GM12878 (cell line): Measurements from ENCODE around the gene C3orf20. TPM values are rescaled to one million over a fixed set of nuclear protein-coding genes. Genes with fewer than 3 reads are reported as not detected.

Experiments used
- ATAC-seq: fragments of 200-7000 bp; cut with Tn5 transposase; 3 replicates; pipeline ENCODE4 v1.9.1; 2020; ENCODE audit warnings: mild to moderate bottlenecking, moderate library complexity
- BruUV-seq: library from RNA; stranded (reverse); fragments of 400-500 nt; replicated peaks from 2 replicates; lab custom pipeline; 2021; lab: Mats Ljungman, UMichigan
- CTCF ChIA-PET: fragments of 300-600 bp; sonication (Branson Sonifier 250); formaldehyde crosslinking; extraction: SDS; loops from one replicate; lab custom pipeline; 2021; ENCODE audit warnings: inconsistent platforms; lab: Yijun Ruan, JAX
- POLR2A ChIA-PET: fragments of 350-600 bp; formaldehyde crosslinking; extraction: SDS; loops from one replicate; lab custom pipeline; 2021; ENCODE audit warnings: inconsistent platforms; lab: Charles Lee
- RAD21 ChIA-PET: fragments of 300-600 bp; sonication (Branson Sonifier 250); formaldehyde crosslinking; loops from one replicate; lab custom pipeline; 2023; ENCODE audit warnings: antibody characterized with exemption; ENCODE audit not compliant: unreplicated experiment; lab: Charles Lee
- SMC1A ChIA-PET: fragments of 300-600 bp; sonication (Branson Sonifier 250); formaldehyde crosslinking; loops from one replicate; lab custom pipeline; 2023; ENCODE audit not compliant: unreplicated experiment, uncharacterized antibody; lab: Charles Lee
- DNase-seq: peaks from one replicate; pipeline ENCODE4 v3.0.0-alpha.2; 2011; ENCODE audit warnings: low read depth, low spot score
- FAIRE-seq: peaks from 3 replicates; lab custom pipeline; 2011; peaks lifted over from hg19 to GRCh38; lab: Jason Lieb, UNC
- H2AFZ ChIP-seq: 2 replicates; pipeline ENCODE4 v1.6.0; 2011; ENCODE audit warnings: low read depth, low read length, control low read depth; ENCODE audit not compliant: control insufficient read depth
- H3K27ac ChIP-seq: 2 replicates; pipeline ENCODE4 v1.5.1; 2011; ENCODE audit warnings: control low read depth; ENCODE audit not compliant: control insufficient read depth, insufficient read depth
- H3K27me3 ChIP-seq, 2 experiments: replicated peaks in 1 of 2; 2 replicates each; pipeline versions ENCODE4 v1.6.0 to v1.6.1; 2011; ENCODE audit warnings: low read length in 1 of 2; ENCODE audit not compliant: control insufficient read depth in 2 of 2, insufficient read depth in 2 of 2
- H3K36me3 ChIP-seq, 2 experiments: 2 replicates each; pipeline ENCODE4 v1.5.1; 2011; ENCODE audit warnings: low read length in 1 of 2; ENCODE audit not compliant: control insufficient read depth in 2 of 2, insufficient read depth in 2 of 2
- H3K4me1 ChIP-seq: 2 replicates; pipeline ENCODE4 v1.6.1; 2011; ENCODE audit warnings: mild to moderate bottlenecking, low read length, moderate library complexity, mixed read lengths; ENCODE audit not compliant: control insufficient read depth, insufficient read depth
- H3K4me2 ChIP-seq: 2 replicates; pipeline ENCODE4 v1.6.0; 2011; ENCODE audit warnings: control low read depth; ENCODE audit not compliant: control insufficient read depth, insufficient read depth
- H3K4me3 ChIP-seq: fragments of 200-600 bp; sonication (generic); 2 replicates; pipeline ENCODE4 v1.5.1; 2016
- H3K79me2 ChIP-seq: 2 replicates; pipeline ENCODE4 v1.6.0; 2011; ENCODE audit warnings: low read length; ENCODE audit not compliant: control insufficient read depth, insufficient read depth
- H3K9ac ChIP-seq: 2 replicates; pipeline ENCODE4 v1.8.0; 2011; ENCODE audit warnings: low read length, control low read depth, mixed read lengths; ENCODE audit not compliant: control insufficient read depth, insufficient read depth
- H3K9me3 ChIP-seq: replicated peaks from 3 replicates; pipeline ENCODE4 v1.5.1; 2011; ENCODE audit warnings: mild to moderate bottlenecking, low read length; ENCODE audit not compliant: control insufficient read depth, insufficient read depth
- H4K20me1 ChIP-seq: 2 replicates; pipeline ENCODE4 v1.6.0; 2011; ENCODE audit not compliant: control insufficient read depth, insufficient read depth
- BMI1 ChIP-seq: fragments of 450-650 bp; IDR thresholded peaks from 2 replicates; pipeline ENCODE4 v1.6.1; 2016; ENCODE audit warnings: mild to moderate bottlenecking, moderate library complexity, borderline replicate concordance
- BRCA1 ChIP-seq: IDR thresholded peaks from 2 replicates; pipeline ENCODE4 v1.6.1; 2011; ENCODE audit warnings: low read depth, low read length, improper control_type of control experiment
- CBX3 ChIP-seq: fragments of 200-600 bp; sonication (generic); IDR thresholded peaks from 2 replicates; pipeline ENCODE4 v1.6.1; 2016; ENCODE audit warnings: low read depth, borderline replicate concordance
- CHD4 ChIP-seq: fragments of 200-600 bp; sonication (generic); IDR thresholded peaks from 2 replicates; pipeline ENCODE4 v1.6.1; 2016; ENCODE audit warnings: mild to moderate bottlenecking
- DPF2 ChIP-seq: fragments of 450-650 bp; IDR thresholded peaks from 2 replicates; pipeline ENCODE4 v1.6.1; 2017; ENCODE audit warnings: mild to moderate bottlenecking
- ESRRA ChIP-seq: IDR thresholded peaks from 2 replicates; pipeline ENCODE4 v1.6.1; 2012; ENCODE audit warnings: mild to moderate bottlenecking, low read length, improper control_type of control experiment
- JUND ChIP-seq: IDR thresholded peaks from 2 replicates; pipeline ENCODE4 v1.6.1; 2012; ENCODE audit warnings: low read depth, mild to moderate bottlenecking, low read length, improper control_type of control experiment, moderate library complexity
- KLF5 ChIP-seq: fragments of 450-650 bp; IDR thresholded peaks from 2 replicates; pipeline ENCODE4 v1.6.1; 2014; ENCODE audit warnings: mild to moderate bottlenecking; ENCODE audit not compliant: partially characterized antibody
- MEF2A ChIP-seq: IDR thresholded peaks from 2 replicates; pipeline ENCODE4 v1.6.1; 2011; ENCODE audit warnings: low read depth, mild to moderate bottlenecking, low read length, moderate library complexity; ENCODE audit not compliant: insufficient read depth
- MLLT1 ChIP-seq: fragments of 450-650 bp; IDR thresholded peaks from 2 replicates; pipeline ENCODE4 v1.6.1; 2016; ENCODE audit warnings: mild to moderate bottlenecking
- NFIC ChIP-seq: IDR thresholded peaks from 2 replicates; pipeline ENCODE4 v1.6.1; 2012; ENCODE audit warnings: low read depth, mild to moderate bottlenecking, inconsistent platforms, low read length, moderate library complexity
- PBX3 ChIP-seq: IDR thresholded peaks from 2 replicates; pipeline ENCODE4 v1.6.1; 2011; ENCODE audit warnings: mild to moderate bottlenecking, low read depth, low read length, moderate library complexity; ENCODE audit not compliant: insufficient replicate concordance
- PML ChIP-seq: IDR thresholded peaks from 2 replicates; pipeline ENCODE4 v1.6.1; 2012; ENCODE audit warnings: low read length, inconsistent platforms
- RB1 ChIP-seq: fragments of 450-650 bp; formaldehyde crosslinking; IDR thresholded peaks from 2 replicates; pipeline ENCODE4 v1.6.1; 2017; ENCODE audit warnings: mild to moderate bottlenecking, borderline replicate concordance
- RCOR1 ChIP-seq: conservative IDR thresholded peaks from 2 replicates; pipeline ENCODE4 v1.6.1; 2012; ENCODE audit warnings: low read depth, low read length, improper control_type of control experiment
- RUNX3 ChIP-seq: IDR thresholded peaks from 2 replicates; pipeline ENCODE4 v1.6.1; 2012; ENCODE audit warnings: low read length, inconsistent platforms
- SP1 ChIP-seq: IDR thresholded peaks from one replicate; pipeline ENCODE4 v1.6.1; 2011; ENCODE audit warnings: low read depth, low read length
- YY1 ChIP-seq: IDR thresholded peaks from 2 replicates; pipeline ENCODE4 v1.6.1; 2011; ENCODE audit warnings: low read depth, mild to moderate bottlenecking, low read length
- ZNF207 ChIP-seq: fragments of 450-650 bp; IDR thresholded peaks from 2 replicates; pipeline ENCODE4 v1.6.1; 2014; ENCODE audit warnings: antibody characterized with exemption, mild to moderate bottlenecking, borderline replicate concordance
- WGBS: methylation state at CpG from one replicate; pipeline ENCODE4 v1.1.6; 2016; ENCODE audit warnings: low lambda C conversion rate; ENCODE audit not compliant: insufficient replicate concordance, insufficient coverage; ENCODE audit errors: missing lambda C conversion rate; 5-methylcytosine and 5-hydroxymethylcytosine counted together
- in situ Hi-C: fragments of 300-500 bp; cut with MboI; formaldehyde crosslinking; loops from 9 replicates; pipeline ENCODE4 v1.14.3; 2018; ENCODE audit warnings: mixed read lengths
- intact Hi-C: fragments of 100-400 bp; cut with micrococcal nuclease; formaldehyde crosslinking; loops from one replicate; pipeline ENCODE4 v1.14.2; 2022; ENCODE audit not compliant: unreplicated experiment
- polyA plus RNA-seq, 11 experiments: library from polyadenylated mRNA; depleted of rRNA in 4 of 11; unstranded in 6 of 11; stranded (reverse) in 5 of 11; fragments of >200 nt; fragmentation: Nextera tagmentation in 4 of 11; fragmentation: Illumina TruSeq in 1 of 11; extraction: Ambion mirVana in 4 of 11; extraction: Trizol in 1 of 11; gene quantifications; 1 replicate in 1 of 11; 2 replicates in 10 of 11; pipeline versions ENCODE4 v1.2.1 to v1.2.3, GENCODE V29; 2011 to 2016; ENCODE audit warnings: inconsistent platforms in 2 of 11, missing spikeins in 2 of 11, low read depth in 1 of 11
- total RNA-seq, 4 experiments: library from RNA; depleted of rRNA in 3 of 4; stranded (reverse); fragments of >200 nt in 3 of 4; fragmentation: Illumina TruSeq in 1 of 4; extraction: Trizol in 1 of 4; gene quantifications; 2 replicates each; pipeline versions ENCODE4 v1.2.1 to v1.2.3, GENCODE V29; 2013 to 2021

Gene C3orf20
- total and polyA plus RNA-seq, 10 of the 15 experiments (the other 5 are each of a cell fraction or from before 2014, with no cell fraction given), result 0.05 to 2.9 (median 1.0) TPM

GRCh38 chr3:14774431-14774830, 99.5 kb downstream of the C3orf20 start:
- no peak for DNase-seq
- no peak for TF ChIP-seq MEF2A
- no peak for TF ChIP-seq PBX3
- no peak for TF ChIP-seq DPF2
- no peak for TF ChIP-seq CBX3
- TF ChIP-seq BRCA1, result no peak
- no peak for TF ChIP-seq YY1
- TF ChIP-seq BMI1, result no peak
- no peak for TF ChIP-seq NFIC
- no peak for TF ChIP-seq CHD4
- TF ChIP-seq JUND, result no peak
- no peak for TF ChIP-seq RCOR1
- no peak for TF ChIP-seq RUNX3
- TF ChIP-seq KLF5, result no peak
- no peak for TF ChIP-seq SP1
- TF ChIP-seq MLLT1, result no peak
- no peak for TF ChIP-seq RB1
- no peak for TF ChIP-seq ZNF207
- TF ChIP-seq PML, result no peak
- TF ChIP-seq ESRRA, result no peak
- H3K79me2 ChIP-seq, result no peaks in the 10 kb centered on the region
- intact Hi-C loops (no loop called here), in situ Hi-C loops (no loop called here)
- H3K9me3 ChIP-seq, result no peaks in the 10 kb centered on the region
- no TSS peak for BruUV-seq
- H3K9ac ChIP-seq, result no peak overlapping the region
- no peaks in the 10 kb centered on the region for H3K36me3 ChIP-seq
- ATAC-seq, result no peak
- no peak for FAIRE-seq
- no peak overlapping the region for H3K4me3 ChIP-seq
- RAD21 ChIA-PET, result interaction anchor here (0.9 to 1.8 kb wide), 2 partner anchors 98 to 101 kb away, joined by 3 to 9 read pairs; no protein-coding TSS in a partner anchor
- H4K20me1 ChIP-seq, result no peaks in the 10 kb centered on the region
- no peak overlapping the region for H3K27ac ChIP-seq
- H2AFZ ChIP-seq, result no peak overlapping the region
- no peaks in the 10 kb centered on the region for H3K27me3 ChIP-seq
- POLR2A ChIA-PET, result no interaction called here
- 67% methylated on average over 11 of the region's 12 CpGs for WGBS
- H3K4me1 ChIP-seq, result no peaks in the 10 kb centered on the region
- no peak overlapping the region for H3K4me2 ChIP-seq
- SMC1A ChIA-PET, result interaction anchor here (0.6 to 1.8 kb wide), 3 partner anchors 86 to 98 kb away, joined by 3 to 4 read pairs (median 3); no protein-coding TSS in a partner anchor
- CTCF ChIA-PET, result interaction anchor here (0.7 to 1.9 kb wide), 4 partner anchors 88 to 151 kb away, joined by 3 to 16 read pairs (median 4); no protein-coding TSS in a partner anchor
